ENCODE results near the gene SORCS2.

- TF ChIP-seq CTCF (IDR thresholded peaks at IDR 0.05) (no peak), EZH2 (IDR thresholded peaks at IDR 0.05) (no peak)
Measured at GRCh38 chr4:7661846-7662506, 469.6 kb downstream of the SORCS2 start.

Measured in neural progenitor cell (in vitro differentiated cells).